ENCODE results near the gene TYRO3.
"Not testable (repeated sequence)": the region's sequence is repeated elsewhere in the genome, so short reads cannot be mapped to it uniquely, and the experiment has no call there.

TYRO3 gene

DNA sequence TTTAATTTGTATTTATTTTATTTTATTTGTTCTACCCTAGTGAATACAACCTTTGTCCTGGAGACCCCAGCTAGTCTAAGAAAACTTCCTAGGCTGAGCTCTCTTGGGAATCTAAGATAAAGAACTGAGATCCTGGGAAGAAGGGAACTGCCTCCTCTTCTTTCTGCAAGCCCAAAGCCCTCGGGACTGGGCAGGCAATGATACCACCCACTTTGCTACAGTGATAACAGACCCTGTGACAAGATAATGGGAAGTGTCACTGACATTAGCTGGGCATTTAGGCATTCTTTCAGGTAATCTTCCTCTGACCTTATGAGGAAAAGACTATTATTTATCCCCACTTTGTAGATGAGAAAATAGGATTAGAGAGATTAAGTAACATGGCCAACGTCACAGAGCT, 15.1 kb downstream of the TYRO3 start:
- DNase-seq (ENCODE audit: low read depth), result no peak

DNA sequence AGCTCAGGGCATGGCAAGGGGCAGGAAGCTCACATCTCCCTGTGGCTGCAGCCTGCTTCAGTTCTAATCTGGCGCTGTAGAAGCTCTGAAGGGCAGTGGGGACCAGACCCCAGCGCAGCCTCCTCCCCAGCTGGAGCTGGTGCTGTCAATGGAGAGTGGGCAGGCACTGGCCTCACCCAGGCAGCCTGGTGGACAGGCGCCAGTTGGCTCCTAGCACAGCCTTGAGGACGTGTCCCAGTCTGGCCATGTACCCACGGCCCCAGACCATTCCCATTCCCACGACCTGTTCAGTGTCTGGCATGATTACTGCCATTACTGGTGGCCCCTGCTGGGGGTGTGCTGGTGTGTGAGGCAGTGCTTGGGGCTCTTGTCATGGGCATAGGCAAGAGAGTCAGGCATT, 16.3 kb downstream of the TYRO3 start:
- DNase-seq (ENCODE audit: low read depth), result no peak

DNA sequence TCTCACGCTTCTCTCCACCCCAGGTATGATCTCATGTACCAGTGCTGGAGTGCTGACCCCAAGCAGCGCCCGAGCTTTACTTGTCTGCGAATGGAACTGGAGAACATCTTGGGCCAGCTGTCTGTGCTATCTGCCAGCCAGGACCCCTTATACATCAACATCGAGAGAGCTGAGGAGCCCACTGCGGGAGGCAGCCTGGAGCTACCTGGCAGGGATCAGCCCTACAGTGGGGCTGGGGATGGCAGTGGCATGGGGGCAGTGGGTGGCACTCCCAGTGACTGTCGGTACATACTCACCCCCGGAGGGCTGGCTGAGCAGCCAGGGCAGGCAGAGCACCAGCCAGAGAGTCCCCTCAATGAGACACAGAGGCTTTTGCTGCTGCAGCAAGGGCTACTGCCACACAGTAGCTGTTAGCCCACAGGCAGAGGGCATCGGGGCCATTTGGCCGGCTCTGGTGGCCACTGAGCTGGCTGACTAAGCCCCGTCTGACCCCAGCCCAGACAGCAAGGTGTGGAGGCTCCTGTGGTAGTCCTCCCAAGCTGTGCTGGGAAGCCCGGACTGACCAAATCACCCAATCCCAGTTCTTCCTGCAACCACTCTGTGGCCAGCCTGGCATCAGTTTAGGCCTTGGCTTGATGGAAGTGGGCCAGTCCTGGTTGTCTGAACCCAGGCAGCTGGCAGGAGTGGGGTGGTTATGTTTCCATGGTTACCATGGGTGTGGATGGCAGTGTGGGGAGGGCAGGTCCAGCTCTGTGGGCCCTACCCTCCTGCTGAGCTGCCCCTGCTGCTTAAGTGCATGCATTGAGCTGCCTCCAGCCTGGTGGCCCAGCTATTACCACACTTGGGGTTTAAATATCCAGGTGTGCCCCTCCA, 19.1 kb downstream of the TYRO3 start:
- no peak for DNase-seq (ENCODE audit: low read depth)

DNA sequence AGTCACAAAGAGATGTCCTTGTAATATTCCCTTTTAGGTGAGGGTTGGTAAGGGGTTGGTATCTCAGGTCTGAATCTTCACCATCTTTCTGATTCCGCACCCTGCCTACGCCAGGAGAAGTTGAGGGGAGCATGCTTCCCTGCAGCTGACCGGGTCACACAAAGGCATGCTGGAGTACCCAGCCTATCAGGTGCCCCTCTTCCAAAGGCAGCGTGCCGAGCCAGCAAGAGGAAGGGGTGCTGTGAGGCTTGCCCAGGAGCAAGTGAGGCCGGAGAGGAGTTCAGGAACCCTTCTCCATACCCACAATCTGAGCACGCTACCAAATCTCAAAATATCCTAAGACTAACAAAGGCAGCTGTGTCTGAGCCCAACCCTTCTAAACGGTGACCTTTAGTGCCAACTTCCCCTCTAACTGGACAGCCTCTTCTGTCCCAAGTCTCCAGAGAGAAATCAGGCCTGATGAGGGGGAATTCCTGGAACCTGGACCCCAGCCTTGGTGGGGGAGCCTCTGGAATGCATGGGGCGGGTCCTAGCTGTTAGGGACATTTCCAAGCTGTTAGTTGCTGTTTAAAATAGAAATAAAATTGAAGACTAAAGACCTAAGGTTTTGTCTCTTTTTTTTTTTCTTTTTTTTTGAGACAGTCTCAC, 19.8 kb downstream of the TYRO3 start:
- DNase-seq (ENCODE audit: low read depth), result no peak

DNA sequence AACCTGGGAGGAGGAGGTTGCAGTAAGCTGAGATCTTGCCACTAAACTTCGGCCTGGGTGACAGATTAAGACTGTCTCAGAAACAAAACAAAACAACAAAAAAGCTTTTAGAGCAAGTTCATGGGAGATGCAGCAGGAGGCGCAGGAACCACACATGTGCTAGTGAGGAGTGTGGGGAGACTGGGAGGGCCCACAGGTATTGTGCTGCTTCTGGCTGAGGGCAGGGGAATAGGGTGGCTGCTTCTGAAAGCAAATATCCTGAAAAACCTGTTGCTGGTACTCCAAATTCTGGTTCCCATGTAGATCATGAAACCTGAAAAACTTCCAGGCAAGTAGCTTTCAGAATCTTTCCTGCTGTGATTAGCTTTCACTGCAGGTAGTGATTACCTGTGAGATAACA, 22.1 kb downstream of the TYRO3 start:
- DNase-seq (ENCODE audit: low read depth), result no peak

DNA sequence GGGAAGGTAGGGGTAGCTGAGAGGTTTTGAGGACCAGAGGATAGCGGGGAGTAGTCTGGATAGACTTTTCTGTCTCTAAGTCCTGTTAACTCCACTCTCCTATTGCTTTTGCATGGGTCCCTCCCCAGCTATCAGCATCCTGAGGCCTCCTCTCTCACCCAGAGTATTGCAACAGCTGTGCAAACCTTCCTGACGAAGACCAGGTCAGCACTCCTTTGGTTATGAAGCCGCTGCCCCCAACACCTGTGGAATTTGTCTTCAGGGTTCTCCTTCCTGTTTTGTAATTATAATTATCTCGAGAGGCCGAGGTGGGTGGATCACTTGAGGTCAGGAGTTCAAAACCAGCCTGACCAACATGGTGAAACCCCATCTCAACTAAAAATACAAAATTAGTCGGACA, 24.8 kb downstream of the TYRO3 start:
- no peak for DNase-seq (ENCODE audit: low read depth)

DNA sequence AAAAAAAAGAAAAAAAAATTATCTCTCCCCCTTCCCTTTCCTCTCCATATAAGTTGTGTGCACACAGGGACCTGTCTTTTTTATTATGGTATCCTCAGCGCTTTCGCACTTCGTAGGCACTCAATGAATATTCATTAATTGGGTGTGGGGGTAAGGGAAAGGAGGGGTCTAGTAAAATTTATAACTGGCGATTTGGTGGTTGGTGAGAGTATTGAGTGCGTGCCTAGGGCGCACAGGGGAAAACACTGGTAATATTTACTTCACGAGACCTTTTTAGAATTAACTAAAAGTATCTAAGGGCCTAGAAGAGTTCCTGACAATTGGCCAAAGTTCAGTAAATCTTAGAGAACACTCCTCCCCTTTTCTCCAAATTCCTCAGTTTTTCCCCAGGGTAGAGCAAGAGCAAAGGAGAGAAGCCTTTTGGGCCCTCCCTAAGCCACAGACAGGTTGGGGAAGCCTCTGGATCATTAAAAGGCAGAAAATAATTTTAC, 25.7 kb downstream of the TYRO3 start:
- no peak for DNase-seq (ENCODE audit: low read depth)

DNA sequence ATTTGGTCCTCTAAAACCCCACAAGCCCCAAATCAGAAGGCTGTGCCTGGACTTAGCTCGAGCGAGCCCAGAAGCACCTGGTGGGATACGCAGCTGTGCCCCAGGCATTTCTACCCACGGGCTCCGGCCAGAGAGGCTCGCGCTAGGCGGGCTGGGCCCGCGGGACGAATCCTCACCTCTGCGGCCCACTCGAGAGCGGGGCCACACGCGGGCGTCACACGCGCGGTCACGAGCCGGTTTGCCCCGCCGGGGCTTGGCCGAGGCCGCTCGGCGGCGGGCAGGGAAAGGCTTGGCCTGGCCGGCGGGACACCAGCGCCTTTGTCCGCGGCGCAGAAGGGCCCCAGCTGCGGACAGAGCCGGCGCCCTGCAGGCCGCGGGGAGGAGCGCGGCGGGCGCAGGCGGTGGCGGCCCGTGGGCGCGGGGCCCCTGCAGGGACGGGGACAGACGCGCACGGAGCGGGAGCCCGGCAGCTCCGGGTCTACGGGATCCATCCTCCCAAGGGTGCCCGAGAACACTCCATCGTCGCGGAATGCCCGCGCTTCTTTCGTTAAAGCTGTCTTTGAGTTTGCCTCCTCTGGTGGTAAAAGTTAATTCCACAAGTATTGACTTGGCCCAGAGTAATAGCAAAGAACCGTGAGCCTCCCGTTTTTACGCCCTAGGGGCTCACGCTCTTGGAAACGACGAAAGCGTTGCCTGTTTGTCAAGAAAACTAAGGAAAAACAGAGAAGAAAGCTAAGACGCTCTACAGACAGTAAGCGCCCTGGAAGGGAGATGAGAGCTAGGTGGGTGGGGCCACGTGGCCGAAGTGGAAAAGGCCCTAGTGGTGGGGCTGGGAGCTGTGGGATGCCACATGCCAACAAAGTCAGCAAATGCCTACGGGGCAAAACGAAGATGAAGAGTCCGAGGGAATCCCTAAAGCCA, 26.4 kb downstream of the TYRO3 start:
- DNase-seq (ENCODE audit: low read depth), result no peak

DNA sequence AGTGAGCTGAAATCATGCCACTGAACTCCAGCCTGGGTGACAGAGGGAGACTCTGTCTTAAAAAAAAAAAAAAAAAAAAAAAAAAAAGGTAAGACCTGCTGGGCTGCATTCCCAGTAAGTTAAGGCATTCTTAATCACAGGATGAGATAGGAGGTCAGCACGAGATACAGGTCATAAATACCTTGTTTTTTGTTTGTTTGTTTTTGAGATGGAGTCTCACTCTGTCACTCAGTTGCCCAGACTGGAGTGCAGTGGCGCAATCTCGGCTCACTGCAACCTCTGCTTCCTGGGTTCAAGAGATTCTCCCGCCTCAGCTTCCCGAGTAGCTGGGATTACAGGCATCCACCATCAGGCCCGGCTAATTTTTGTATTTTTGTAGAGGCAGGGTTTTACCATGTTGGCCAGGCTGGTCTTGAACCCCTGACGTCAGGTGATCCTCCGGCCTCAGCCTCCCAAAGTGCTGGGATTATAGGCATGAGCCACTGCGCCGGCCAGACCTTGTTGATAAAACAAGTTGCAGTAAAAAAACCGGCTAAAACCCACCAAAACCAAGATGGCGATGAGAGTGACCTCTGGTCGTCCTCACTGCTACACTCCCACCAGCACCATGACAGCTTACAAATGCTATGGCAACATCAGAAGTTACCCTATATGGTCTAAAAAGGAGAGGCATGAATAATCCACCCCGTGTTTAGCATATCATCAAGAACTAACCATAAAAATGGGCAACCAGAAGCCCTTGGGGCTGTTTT, 27.7 kb downstream of the TYRO3 start:
- not testable (repeated sequence) for DNase-seq (ENCODE audit: low read depth)

DNA sequence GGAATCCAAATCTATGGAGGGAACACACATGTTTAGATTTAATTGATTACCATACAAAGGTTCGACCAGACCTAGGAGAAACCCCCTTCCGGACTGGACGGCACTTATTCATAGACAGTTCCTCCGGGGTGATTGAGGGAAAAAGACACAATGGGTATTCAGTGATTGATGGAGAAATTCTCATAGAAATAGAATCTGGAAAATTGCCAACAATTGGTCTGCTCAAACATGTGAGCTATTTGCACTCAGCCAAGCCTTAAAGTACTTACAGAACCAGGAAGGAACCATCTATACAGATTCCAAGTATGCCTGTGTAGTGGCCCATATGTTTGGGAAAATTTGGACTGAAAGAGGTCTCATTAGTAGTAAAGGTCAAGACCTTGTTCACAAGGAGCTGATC, 30.0 kb downstream of the TYRO3 start:
- not testable (repeated sequence) for DNase-seq (ENCODE audit: low read depth)

DNA sequence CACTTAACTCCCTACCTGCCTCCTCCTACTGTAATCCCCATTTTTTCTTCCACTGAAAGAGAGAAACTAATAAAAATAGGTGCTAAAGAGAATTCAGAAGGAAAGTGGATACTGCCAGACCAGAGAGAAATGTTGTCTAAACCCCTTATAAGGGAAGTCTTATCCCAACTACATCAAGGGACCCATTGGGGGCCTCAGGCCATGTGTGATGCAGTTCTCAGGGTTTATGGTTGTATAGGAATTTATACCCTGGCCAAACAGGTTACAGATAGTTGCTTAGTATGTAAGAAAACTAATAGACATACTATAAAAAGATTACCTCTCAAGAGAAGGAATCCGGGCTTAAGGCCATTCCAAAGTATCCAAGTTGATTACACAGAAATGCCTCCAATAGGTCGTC, 30.6 kb downstream of the TYRO3 start:
- DNase-seq (ENCODE audit: low read depth), result not testable (repeated sequence)

DNA sequence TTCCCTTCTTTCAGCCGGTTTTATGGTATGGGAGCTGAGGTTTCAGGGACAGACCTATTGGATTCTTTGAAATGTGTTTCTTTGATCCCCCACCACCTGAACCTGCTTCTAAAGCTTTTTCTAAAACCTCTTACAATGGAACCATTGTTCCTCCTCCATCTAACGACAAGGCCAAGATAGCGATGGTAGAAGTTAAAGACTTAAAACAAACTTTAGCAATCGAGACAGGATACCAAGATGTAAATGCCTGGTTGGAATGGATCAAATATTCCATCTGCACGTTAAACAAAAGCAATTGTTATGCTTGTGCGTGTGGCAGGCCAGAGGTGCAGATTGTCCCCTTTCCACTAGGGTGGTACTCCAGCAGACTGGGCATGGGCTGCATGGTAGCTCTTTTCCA, 32.2 kb downstream of the TYRO3 start:
- DNase-seq (ENCODE audit: low read depth), result not testable (repeated sequence)

DNA sequence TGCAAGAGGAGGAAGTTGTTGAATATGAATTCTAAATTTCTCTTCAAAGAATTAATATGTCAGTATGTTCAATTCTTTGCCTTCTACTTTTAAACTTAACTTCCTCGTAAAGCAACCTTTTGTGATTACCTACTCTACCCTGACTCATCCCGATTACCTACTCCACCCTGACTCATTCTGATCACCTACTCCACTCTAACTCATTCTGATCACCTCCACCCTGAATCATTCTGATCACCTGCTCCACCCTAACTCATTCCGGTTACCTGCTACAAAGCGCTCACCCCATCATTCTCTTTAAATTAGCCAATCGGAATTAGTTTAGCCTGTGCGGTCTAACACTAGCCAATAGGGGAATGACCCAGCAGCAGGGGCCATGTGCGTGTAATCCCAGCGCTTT, 33.7 kb downstream of the TYRO3 start:
- DNase-seq (ENCODE audit: low read depth), result not testable (repeated sequence)

DNA sequence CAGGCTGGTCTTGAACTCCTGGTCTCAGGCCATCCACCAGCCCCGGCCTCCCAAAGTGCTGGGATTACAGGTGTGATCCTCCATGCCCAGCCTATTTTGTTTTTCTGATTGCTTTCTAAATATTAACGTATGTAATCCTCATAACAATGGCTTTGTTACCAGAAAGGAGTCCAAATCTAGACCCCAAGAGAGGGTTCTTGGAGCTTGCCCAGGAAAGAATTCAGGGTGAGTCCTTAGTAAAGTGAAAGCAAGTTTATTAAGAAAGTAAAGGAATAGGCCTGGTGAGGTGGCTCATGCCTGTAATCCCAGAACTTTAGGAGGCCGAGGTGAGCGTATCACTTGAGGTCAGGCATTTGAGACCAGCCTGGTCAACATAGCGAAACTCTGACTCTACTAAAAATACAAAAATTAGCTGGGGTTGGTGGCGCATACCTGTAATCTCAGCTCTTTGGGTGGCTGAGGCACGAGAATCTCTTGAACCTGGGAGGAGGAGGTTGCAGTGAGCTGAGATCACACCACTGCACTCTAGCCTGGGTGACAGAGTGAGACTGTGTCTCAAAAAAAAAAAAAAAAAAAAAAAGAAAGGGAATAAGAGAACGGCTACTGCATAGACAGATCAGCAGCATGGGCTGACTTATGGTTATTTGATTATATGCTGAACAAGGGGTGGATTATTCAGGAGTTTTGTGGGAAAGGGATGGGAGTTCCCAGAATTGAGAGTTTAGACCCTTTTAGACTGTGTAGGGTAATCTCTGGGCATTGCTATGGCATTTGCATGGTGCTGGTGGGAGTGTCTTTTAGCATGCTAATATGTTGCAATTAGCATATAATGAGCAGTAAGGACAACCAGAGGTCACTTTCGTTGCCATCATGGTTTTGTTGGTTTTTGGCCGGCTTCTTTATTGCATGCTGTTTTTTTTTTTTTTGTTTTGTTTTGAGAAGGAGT, 36.1 kb downstream of the TYRO3 start:
- no peak for DNase-seq (ENCODE audit: low read depth)

DNA sequence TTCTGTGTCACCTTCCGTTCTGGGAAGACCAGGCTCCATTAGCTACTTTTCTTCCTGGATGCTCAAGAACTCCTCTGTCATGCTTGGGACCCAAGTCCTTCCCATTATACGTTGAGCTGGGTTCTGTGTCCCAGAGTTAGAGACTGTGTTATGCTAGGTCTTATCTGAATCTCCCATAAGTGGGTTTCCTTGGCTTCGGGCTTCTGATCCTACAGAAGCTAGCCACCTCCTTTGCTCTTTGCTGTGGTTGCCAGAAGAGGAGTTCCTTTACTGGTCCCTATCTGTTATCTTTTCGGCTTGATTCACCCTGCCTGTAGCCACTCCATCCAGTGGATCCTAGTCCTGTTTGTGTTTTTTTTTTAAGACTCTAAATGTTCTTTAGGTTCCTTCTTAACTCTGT, 38.0 kb downstream of the TYRO3 start:
- no peak for DNase-seq (ENCODE audit: low read depth)

DNA sequence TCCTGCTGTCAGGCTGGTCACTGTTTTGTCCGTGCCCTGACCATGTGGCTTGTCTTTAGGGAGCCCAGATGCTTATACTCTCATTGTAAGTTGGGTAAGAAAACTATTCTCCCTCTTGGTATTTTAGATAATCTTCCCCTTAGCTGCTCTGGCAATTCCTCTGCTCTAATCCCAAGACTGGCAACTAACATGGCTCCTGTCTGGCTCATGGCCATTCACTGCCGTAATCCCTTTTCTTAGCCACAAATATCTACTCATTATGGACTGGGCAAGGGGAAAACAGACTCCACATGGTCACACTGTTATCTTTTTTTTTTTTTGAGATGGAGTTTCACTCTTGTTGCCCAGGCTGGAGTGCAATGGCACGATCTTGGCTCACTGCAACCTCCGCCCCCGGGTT, 38.8 kb downstream of the TYRO3 start:
- no peak for DNase-seq (ENCODE audit: low read depth)

DNA sequence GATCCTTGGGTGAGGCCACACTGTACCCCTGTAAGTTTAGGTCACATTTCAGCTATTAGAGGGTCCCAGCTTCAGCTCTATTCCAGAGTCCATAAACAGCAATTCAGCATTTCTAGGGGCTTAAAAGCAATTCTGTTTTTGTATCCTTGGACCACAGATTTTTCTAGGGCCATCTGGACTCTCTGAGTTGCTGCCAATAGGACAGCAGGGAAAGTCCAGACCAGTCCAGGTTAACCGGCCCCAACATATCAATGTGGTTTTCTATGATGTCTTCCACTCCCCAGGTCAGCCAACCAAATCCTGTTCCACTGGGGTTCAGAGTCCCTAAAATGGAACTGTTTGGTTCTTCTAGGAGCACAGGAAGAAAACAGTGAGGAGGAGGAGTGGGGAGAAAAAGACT, 40.0 kb downstream of the TYRO3 start:
- no peak for DNase-seq (ENCODE audit: low read depth)

DNA sequence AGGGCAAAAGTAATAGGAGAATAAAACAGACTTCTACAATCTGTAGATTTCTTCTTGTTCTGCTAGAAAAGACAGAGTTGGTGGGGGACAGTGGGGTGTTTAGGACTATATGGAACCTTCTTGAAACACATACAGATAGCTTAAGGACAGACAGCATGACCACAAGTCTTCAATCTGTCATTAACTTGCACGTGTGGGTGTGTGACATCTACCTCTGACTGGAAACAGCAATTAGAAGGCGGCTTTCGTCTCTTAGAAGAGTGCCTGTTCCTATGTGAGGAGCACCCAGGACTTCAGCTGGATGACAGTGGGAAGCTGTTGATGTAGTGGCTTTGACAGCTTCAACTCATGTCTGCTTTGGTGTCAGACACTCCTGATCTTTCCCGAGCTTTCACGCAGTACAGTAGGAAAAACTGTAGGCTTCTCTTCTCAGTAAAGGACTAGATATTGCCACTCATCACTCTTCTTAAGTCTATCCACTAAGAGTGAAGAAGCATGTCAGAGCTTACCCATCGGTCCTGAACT, 44.5 kb downstream of the TYRO3 start:
- DNase-seq (ENCODE audit: low read depth), result no peak

DNA sequence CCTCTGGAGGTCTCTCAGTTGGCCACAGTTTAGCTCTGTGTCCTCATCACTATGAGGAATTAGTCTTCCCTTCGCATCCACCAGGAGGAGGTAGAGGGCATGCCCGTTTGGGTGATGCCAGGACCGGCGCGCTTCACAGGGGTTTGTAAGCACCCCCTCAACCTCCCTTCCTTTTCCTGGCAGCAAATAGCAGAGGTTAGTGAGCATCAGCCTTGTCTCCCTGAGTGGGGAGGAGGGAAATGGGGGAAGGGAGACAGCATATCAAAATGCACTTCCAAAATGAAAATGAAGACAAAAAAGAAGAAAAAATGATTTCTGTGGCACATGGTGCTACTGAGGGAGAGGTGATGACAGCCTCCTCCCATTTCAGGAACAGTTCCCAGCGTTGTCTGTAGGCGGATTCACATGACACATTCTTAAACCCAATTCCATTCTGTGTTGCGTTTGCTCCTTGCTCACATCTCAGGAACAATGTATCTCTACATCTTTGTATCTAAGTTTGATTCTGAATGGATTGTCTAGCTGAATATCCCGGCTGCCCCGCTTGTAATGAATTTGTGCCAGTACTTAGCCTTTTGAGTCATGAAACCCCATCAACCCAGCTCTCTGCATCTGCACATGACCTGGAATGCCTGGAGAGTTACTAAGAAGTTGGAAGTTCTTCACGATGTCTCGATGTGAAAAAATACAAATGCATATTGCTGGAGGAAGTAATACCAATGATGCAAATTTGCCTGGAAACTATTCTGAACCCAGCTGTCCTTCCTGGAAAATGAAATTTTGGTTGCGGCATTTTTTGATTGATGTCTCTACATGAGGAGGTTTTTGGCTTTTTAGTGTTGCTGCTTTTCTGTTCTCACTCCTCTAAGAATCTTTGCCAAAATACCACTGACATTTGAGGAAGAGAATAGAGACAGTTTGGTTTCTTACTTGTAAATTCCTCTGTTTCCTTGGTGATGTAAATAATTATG, 45.2 kb downstream of the TYRO3 start:
- peak; percentile 25 for DNase-seq (ENCODE audit: low read depth)
